Tibial artery (tissue), 4 donors: Measurements from ENCODE around the gene PCDHGC5.

Experiments used
- DNase-seq, 2 donors: peaks; one replicate each; pipeline ENCODE4 v3.0.0-alpha.2; 2019
- H3K27ac ChIP-seq, 2 donors: fragments of 200-600 bp; sonication (generic) in 1 of 2; 1 replicate in 1 of 2; 2 replicates in 1 of 2; pipeline ENCODE4 v1.5.1; 2018 to 2019; ENCODE audit warnings: mild to moderate bottlenecking in 1 of 2
- H3K27me3 ChIP-seq, 2 donors: fragments of 200-600 bp; sonication (generic) in 1 of 2; one replicate each; pipeline versions ENCODE4 v1.5.1 to v1.6.0; 2016 to 2019
- H3K36me3 ChIP-seq, 3 donors: fragments of 200-600 bp; sonication (generic) in 2 of 3; one replicate each; pipeline ENCODE4 v1.5.1; 2016 to 2019; ENCODE audit warnings: mild to moderate bottlenecking in 2 of 3
- H3K4me1 ChIP-seq, 4 donors: fragments of 200-600 bp; sonication (generic) in 2 of 4; 1 replicate in 3 of 4; 2 replicates in 1 of 4; pipeline ENCODE4 v1.5.1; 2016 to 2019
- H3K4me3 ChIP-seq, 2 donors: fragments of 200-600 bp; sonication (generic) in 1 of 2; 1 replicate in 1 of 2; 2 replicates in 1 of 2; pipeline ENCODE4 v1.5.1; 2018 to 2019; ENCODE audit warnings: mild to moderate bottlenecking in 2 of 2
- H3K9me3 ChIP-seq, 3 donors: fragments of 200-600 bp; sonication (generic) in 1 of 3; one replicate each; pipeline ENCODE4 v1.5.1; 2016 to 2019
- intact Hi-C: fragments of 100-400 bp; cut with DNase I; formaldehyde crosslinking; loops from one replicate; pipeline ENCODE4 v1.15.0; 2023; ENCODE audit warnings: low total_unique reads
- TF ChIP-seq, protein P1 (sequence below), 2 experiments: fragments of 200-600 bp in 1 of 2; fragments of 450-650 bp in 1 of 2; IDR thresholded peaks; one replicate each; pipeline ENCODE4 v1.5.1; 2017 to 2019; ENCODE audit warnings: antibody characterized with exemption in 2 of 2, mild to moderate bottlenecking in 1 of 2, moderate library complexity in 1 of 2

PCDHGC5 gene

GRCh38 chr5:141511771-141512325 lies 23.0 kb downstream of the PCDHGC5 start:
- no peak for DNase-seq
- peak overlapping the region; percentile 91 to 95 for H3K27ac ChIP-seq
- no peaks in the 10 kb centered on the region for H3K27me3 ChIP-seq
- H3K4me1 ChIP-seq, result peaks cover 0 to 80% (median 61%) of the 10 kb centered on the region in 4 donors
- intact Hi-C loops, result loop anchor here (5.0 to 10.0 kb wide), 3 partner anchors 35 to 1107 kb away; partner anchors contain the start of genes ANKHD1 and PCDHGC3
- TF ChIP-seq, protein P1, sequence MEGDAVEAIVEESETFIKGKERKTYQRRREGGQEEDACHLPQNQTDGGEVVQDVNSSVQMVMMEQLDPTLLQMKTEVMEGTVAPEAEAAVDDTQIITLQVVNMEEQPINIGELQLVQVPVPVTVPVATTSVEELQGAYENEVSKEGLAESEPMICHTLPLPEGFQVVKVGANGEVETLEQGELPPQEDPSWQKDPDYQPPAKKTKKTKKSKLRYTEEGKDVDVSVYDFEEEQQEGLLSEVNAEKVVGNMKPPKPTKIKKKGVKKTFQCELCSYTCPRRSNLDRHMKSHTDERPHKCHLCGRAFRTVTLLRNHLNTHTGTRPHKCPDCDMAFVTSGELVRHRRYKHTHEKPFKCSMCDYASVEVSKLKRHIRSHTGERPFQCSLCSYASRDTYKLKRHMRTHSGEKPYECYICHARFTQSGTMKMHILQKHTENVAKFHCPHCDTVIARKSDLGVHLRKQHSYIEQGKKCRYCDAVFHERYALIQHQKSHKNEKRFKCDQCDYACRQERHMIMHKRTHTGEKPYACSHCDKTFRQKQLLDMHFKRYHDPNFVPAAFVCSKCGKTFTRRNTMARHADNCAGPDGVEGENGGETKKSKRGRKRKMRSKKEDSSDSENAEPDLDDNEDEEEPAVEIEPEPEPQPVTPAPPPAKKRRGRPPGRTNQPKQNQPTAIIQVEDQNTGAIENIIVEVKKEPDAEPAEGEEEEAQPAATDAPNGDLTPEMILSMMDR (IDR thresholded peaks at IDR 0.05), result no peak
- peak overlapping the region in 1 of 2 donors; percentile 71 for H3K4me3 ChIP-seq
- H3K36me3 ChIP-seq, result peaks cover 0 to 30% (median 12%) of the 10 kb centered on the region in 3 donors
- no peaks in the 10 kb centered on the region for H3K9me3 ChIP-seq

- peaks cover 0 to 74% (median 56%) of the 10 kb centered on the region in 4 donors for H3K4me1 ChIP-seq
- H3K27me3 ChIP-seq, result no peaks in the 10 kb centered on the region
- peaks cover 0 to 32% (median 12%) of the 10 kb centered on the region in 3 donors for H3K36me3 ChIP-seq
- peak; percentile 87 to 92 for DNase-seq
- H3K27ac ChIP-seq, result peak overlapping the region; percentile 91 to 95
- intact Hi-C loops, result loop anchor here (5.0 to 10.0 kb wide), 3 partner anchors 35 to 1108 kb away; partner anchors contain the start of genes ANKHD1 and PCDHGC3
- no peaks in the 10 kb centered on the region for H3K9me3 ChIP-seq
- TF ChIP-seq, protein P1 (IDR thresholded peaks at IDR 0.05), result peak; percentile 77 to 87
- H3K4me3 ChIP-seq, result peak overlapping the region; percentile 66 to 71
Measured at GRCh38 chr5:141512390-141512910, 23.6 kb downstream of the PCDHGC5 start.

DNA sequence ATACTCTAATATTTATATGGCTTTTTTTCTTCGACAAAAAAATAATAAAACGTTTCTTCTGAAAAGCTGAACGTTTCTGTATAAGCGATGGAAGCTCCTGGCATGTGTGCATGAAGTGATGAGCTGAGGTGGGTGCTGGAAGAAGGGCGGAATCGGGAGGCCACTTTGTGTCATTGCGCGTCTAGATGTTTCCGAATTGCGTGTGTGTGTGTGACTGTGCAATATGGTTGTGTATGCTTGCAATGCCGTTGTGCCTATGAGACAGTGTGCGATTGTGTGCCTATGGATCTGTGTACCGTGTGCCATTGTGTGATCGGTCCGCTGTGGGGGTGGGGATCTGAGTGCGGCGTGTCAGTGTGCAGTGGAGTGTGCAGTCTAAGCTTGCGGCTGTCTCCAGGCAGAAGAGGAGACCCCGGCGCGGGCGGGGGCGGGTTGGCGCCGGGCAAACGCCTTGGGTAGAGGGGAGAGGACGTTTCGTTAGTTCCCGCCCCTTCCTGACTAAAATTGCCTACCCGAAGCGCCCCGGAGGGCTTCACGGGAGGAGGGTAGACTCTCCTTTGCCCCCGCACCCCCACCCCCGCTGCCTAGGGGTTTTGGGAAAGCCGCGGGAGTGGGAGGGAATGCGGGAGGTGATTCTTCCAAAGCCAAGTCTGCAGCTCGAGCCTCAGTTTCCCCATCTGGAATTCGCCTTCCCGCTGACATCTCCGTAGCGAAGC lies 24.2 kb downstream of the PCDHGC5 start:
- Histone ChIP-seq H3K4me3 (peak overlapping the region; percentile 66 to 71), H3K27me3 (no peaks in the 10 kb centered on the region), H3K9me3 (no peaks in the 10 kb centered on the region), H3K36me3 (peaks cover 0 to 32% (median 12%) of the 10 kb centered on the region in 3 donors), H3K27ac (peak overlapping the region; percentile 91 to 95), H3K4me1 (peaks cover 0 to 68% (median 49%) of the 10 kb centered on the region in 4 donors)
- intact Hi-C loops, result loop anchor here (5.0 to 10.0 kb wide), 3 partner anchors 36 to 1108 kb away; partner anchors contain the start of genes ANKHD1 and PCDHGC3
- peak; percentile 48 to 76 for DNase-seq
- TF ChIP-seq, protein P1 (IDR thresholded peaks at IDR 0.05), result no peak

DNA sequence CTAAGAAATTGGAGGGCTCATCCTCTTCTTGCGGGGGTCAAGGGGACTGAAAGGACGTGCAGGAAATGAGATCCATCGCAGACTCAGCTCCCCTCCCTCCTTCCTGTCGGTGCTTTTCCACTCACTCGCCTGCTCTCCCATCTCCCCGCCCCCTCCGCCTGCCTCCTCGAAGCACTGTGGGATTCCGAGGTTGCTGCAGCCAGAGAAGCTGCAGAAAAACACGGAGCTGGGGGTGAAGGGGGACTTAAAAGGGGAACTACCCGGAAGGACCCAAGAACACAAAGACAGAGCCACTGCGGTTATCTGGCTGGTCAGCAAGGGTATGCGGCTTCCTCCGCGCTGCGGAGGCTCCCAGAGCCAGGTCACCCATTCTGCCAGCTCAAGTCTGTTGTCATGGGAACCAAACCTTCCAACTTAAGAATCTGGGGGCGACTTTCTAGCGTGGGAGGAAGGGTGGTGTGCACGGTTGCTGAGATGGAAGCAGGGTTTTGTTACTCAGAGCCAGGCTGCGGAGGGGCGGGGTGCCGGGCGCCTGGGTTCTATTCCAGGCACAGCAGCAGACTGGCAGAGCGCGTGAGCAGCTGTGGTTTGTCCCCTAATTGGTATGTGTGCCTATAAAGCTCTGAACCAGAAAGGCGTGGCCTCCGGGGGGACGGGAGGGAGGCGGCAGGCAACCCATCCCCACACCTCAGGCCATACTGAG lies 24.9 kb downstream of the PCDHGC5 start:
- Histone ChIP-seq H3K9me3 (no peaks in the 10 kb centered on the region), H3K4me3 (peak overlapping the region; percentile 66 to 71), H3K27me3 (no peaks in the 10 kb centered on the region), H3K27ac (peak overlapping the region; percentile 91 to 95), H3K36me3 (peaks cover 0 to 32% (median 12%) of the 10 kb centered on the region in 3 donors), H3K4me1 (peaks cover 0 to 60% (median 43%) of the 10 kb centered on the region in 4 donors)
- intact Hi-C loops, result loop anchor here (5.0 to 10.0 kb wide), 3 partner anchors 36 to 1109 kb away; partner anchors contain the start of genes ANKHD1 and PCDHGC3
- DNase-seq, result peak; percentile 87 to 95
- TF ChIP-seq, protein P1 (IDR thresholded peaks at IDR 0.05), result no peak
